GM12891 (cell line): Measurements from ENCODE around the gene THADA.

Experiments
- DNase-seq: peaks from one replicate; pipeline ENCODE4 v3.0.0; 2011; ENCODE audit warnings: low spot score; ENCODE audit not compliant: insufficient read length
- FAIRE-seq: peaks from 2 replicates; lab custom pipeline; 2011; peaks lifted over from hg19 to GRCh38; lab: Jason Lieb, UNC
- PAX5 ChIP-seq: IDR thresholded peaks from 2 replicates; pipeline ENCODE4 v1.6.1; 2011; ENCODE audit warnings: low read length, moderate library complexity, mild to moderate bottlenecking; ENCODE audit not compliant: insufficient read depth, severe bottlenecking
- POLR2A ChIP-seq: IDR thresholded peaks from 2 replicates; pipeline ENCODE4 v1.6.1; 2011; ENCODE audit warnings: low read depth, low read length, control low read depth
- POLR2AphosphoS5 ChIP-seq: IDR thresholded peaks from 2 replicates; pipeline ENCODE4 v1.6.1; 2011; ENCODE audit warnings: low read depth, low read length, control low read depth
- POU2F2 ChIP-seq: IDR thresholded peaks from 2 replicates; pipeline ENCODE4 v1.6.1; 2011; ENCODE audit warnings: low read depth, mild to moderate bottlenecking, control low read depth, low read length, moderate library complexity
- SPI1 ChIP-seq: IDR thresholded peaks from 2 replicates; pipeline ENCODE4 v1.6.1; 2011; ENCODE audit warnings: low read depth, low read length, control low read depth
- TAF1 ChIP-seq: IDR thresholded peaks from 2 replicates; pipeline ENCODE4 v1.6.1; 2011; ENCODE audit warnings: low read depth, low read length, control low read depth

The THADA gene

DNA sequence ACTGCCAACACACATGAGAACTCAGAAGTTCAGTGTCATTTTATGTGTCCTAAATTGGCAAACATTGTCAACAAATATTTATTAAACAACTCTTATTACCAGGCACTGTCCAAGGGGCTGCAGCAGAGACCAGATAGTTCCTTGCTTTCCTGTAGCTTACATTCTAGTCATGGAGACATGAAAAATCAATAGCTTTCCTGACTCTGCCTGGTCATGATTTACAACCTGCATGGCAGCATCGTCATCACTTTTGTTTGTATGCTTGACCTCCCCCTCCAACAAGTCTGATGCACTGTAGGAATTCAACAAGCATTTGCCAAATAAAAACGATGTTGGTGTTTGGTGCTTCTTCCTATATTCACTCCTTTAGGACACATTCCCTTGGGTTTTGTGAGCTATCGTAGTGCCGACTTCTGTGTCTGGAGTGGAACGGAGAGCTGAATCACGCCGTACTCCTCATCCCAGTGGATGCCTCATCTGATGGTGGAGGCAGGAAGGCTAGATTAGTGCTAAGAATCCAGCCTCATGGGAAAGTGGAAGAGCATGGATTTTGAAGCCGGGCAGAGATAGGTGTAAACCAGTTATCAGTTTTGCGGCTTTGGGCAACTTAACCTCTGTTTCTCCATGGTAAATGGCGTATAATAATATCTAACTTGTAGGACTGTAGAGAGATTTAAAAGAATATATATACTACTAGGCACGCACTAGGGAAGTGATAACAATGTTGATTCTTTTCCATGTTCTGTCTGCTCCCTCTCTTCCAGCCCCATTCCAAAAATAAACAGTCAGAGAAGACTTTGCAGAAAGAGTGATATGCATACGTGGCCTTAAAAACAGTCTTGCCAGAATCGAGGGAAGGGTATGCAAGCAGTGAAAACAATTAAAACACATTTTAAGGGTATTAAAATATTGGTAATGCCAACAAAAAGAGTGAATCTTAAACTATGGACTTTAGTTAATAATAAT is 249.0 kb downstream of the THADA start:
- DNase-seq (no peak), FAIRE-seq (no peak)
- TF ChIP-seq TAF1 (no peak), POU2F2 (no peak), PAX5 (no peak), POLR2A (no peak), POLR2AphosphoS5 (no peak), SPI1 (no peak)

DNA sequence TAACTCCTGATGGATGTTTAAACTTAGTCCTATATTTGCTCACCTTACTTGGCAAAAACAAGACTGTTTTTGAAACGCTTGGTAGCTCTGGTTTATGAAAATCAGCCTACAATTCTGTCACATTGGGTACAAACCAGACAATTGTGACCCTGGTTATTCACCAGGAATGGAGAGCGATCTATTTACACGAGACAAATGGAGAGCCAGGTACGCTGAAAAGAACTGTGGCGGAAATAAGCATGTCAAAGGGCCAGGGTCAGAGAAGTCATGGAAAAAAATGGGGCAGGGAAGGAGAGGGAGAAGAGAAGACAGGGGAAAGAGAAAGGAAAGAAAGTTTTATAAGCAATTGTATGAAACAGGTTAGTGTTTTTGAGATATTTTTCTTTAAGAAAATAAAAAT is 250.0 kb downstream of the THADA start:
- TF ChIP-seq SPI1 = no peak
- TF ChIP-seq TAF1 = no peak
- TF ChIP-seq POLR2A = no peak
- no peak for TF ChIP-seq PAX5
- TF ChIP-seq POLR2AphosphoS5 = no peak
- no peak for TF ChIP-seq POU2F2
- no peak for FAIRE-seq
- DNase-seq = no peak

DNA sequence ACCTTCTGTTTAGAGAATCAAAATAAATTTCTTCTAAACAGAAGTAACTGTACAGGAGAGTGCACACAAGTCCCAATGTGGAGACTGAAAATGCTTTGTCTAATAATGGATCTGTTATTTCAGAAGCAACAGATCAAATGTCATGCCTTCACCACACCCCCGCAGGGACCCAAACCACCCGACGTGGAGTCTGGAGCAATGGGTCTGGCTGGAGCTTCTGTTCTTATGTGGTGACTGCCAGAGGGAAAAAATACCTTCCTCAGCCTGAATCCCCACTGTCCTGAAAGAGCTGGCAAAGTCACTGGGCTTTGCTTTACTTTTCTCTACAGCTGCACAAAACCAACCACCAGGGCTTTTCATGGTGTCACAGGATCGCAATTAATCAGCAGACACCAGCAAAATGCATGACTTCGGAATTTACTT is 250.4 kb downstream of the THADA start:
- TF ChIP-seq TAF1 = no peak
- no peak for TF ChIP-seq POLR2A
- no peak for TF ChIP-seq POU2F2
- no peak for TF ChIP-seq PAX5
- FAIRE-seq = no peak

DNA sequence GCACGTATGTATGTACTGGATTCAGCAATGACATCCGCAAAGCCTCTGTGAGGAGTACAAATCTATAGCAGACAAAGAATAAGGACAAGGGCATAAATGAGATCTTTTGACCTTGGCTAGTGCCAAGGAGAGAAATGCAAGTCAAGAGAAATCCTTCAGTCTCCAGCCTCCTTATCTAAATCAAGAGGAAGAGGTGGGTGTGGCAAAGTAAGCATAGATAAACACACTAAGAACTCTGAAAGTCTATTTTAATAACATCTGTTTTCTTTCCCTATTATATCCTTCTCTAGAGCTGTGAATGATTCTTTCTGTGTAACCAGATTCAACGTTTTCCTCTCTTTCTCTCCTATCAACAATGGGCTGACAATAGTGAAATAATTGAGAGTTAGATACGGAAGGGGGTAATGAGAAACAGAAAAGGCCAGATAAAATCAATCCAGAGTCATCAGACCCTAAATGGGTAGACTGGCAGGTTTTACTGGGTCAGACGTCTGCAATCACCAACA is 250.9 kb downstream of the THADA start:
- DNase-seq = no peak
- no peak for FAIRE-seq
- TF ChIP-seq PAX5 = no peak
- no peak for TF ChIP-seq POLR2A
- TF ChIP-seq POU2F2 = no peak
- no peak for TF ChIP-seq POLR2AphosphoS5
- no peak for TF ChIP-seq SPI1
- no peak for TF ChIP-seq TAF1

More for the DNA sequence above, 250.4 kb downstream of the THADA start:
- no peak for DNase-seq

DNA sequence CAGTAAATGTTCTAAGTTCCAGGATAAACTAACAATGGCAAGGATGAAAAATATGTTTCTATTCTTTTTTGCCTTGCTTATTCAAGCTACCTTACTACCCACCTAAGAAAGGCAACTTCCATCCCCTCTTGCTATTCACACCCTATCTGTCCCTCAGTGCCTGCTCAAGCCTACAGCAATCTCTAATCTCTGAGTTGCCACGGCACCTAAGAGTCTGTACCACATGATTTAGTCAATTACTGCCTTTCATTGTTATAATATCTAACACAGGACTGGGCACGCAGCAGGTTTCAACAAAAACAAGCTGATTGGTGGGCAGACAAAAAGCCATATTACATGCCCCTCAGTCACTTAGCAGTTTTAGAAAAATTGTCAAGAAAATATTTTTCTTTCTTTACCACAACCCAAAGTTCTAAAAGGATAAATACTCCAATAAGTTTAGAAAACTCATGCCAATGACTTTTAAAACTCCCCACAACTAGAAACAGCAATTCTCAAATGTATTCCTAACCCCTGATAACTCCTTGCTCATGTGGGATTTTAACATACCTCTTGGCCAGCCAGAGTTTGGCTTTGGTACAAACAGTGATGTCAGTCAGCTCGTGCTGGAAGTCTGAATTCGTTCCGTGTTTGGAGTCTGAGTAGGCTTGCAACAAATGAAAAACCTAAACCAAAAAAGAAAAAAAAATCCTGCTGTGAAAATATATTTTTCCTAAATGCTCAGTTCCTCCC is 252.1 kb downstream of the THADA start:
- DNase-seq = no peak

DNA sequence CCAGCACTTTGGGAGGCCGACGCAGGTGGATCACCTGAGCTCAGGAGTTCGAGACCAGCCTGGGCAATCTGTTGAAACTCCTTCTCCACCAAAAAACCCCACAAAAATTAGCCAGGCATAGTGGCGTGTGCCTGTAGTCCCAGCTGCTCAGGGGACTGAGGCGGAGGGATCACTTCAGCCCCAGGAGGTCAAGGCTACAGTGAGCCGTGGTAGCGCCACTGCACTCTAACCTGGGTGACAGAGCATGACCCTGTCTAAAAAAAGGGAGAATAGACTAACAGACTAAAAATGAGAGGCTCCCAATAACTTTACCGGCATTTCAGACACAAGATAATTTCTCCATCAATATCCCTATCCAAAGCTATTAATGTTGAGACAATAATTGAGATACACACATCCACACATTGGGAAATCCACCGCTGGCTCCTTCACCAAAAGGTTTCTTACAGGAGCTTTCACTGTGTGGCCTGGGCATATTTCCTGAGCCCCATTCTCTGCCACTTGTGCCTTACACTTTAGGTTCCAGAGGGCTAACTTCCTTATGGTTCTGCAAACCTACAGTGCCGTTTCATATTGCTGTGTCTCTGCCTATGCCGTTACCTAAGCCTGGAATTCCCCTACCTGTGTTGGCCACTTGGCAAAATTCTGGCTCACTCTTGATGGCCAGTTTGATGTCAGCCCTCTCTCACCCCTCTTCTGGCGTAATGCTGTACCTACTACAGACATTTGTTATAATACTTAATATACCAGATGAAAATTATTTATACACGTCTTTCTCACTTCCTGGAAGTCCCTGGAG is 253.7 kb downstream of the THADA start:
- TF ChIP-seq POLR2A = no peak
- TF ChIP-seq SPI1 = no peak
- no peak for TF ChIP-seq TAF1
- FAIRE-seq = no peak

More for the DNA sequence above, 252.1 kb downstream of the THADA start:
- no peak for FAIRE-seq
- TF ChIP-seq POLR2AphosphoS5 = no peak
- TF ChIP-seq PAX5 = no peak
- no peak for TF ChIP-seq POU2F2
- no peak for TF ChIP-seq SPI1
- TF ChIP-seq POLR2A = no peak
- no peak for TF ChIP-seq TAF1

DNA sequence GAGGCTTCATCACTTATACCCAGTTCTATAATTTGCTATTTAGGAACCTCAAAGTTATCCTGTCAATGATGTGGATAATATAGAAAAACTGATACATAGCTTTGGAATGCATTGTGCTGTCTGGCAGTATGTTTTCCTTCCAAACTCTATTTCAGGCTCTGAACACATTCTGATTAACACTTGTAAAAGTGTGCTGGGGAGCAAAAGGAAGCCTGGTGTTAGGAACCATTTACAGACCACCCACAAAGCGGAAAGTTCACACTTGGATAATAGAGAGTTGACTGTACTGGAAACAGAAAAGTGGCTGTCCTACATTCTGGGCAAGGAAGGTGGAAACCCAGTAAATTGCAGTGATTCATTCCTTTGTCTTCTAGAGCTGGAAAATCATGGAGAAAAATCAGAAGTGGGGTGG is 254.9 kb downstream of the THADA start:
- FAIRE-seq = no peak

More for the DNA sequence above, 253.7 kb downstream of the THADA start:
- DNase-seq = no peak

DNA sequence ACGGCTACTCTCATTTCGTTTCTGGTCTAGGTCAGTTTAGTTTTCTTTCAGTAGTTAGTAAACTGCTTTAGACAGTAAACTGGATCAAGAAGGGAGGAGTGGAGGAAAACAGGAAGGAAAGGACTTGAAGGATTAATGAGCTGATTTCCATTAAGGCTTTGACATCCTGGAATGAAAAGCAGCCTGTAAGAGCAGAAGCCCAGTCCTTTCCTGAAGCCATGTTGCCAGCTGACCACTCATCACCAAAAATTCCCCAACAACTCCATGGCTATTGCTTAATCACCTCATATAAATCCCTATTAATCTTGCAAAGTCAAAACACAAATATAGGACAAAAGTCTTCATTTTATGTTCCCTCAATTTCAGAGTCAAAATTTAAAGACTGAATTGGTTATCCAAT is 255.8 kb downstream of the THADA start:
- no peak for TF ChIP-seq POU2F2
- TF ChIP-seq POLR2A = no peak
- no peak for TF ChIP-seq TAF1
- no peak for TF ChIP-seq PAX5
- no peak for TF ChIP-seq SPI1
- no peak for TF ChIP-seq POLR2AphosphoS5
- FAIRE-seq (no peak), DNase-seq (no peak)

More for the DNA sequence above, 254.9 kb downstream of the THADA start:
- no peak for TF ChIP-seq SPI1
- TF ChIP-seq POU2F2 = no peak
- TF ChIP-seq POLR2AphosphoS5 = no peak
- TF ChIP-seq TAF1 = no peak
- no peak for TF ChIP-seq POLR2A
- TF ChIP-seq PAX5 = no peak
- DNase-seq = no peak
